SK-N-MC (cell line): ENCODE data around the gene SLC20A1.

Experiments used
- EZH2 ChIP-seq: fragments of 200-600 bp; sonication (generic); IDR thresholded peaks from one replicate; pipeline ENCODE4 v1.6.1; 2017; ENCODE audit warnings: antibody characterized with exemption
- FOXP2 ChIP-seq: optimal IDR thresholded peaks from 2 replicates; pipeline ENCODE3; 2011; ENCODE audit warnings: mild to moderate bottlenecking, moderate library complexity; ENCODE audit not compliant: insufficient read depth; ENCODE audit errors: extremely low read length, control extremely low read depth
- POLR2AphosphoS5 ChIP-seq: IDR thresholded peaks from 2 replicates; pipeline ENCODE4 v1.6.1; 2012; ENCODE audit warnings: mild to moderate bottlenecking, low read depth, low read length, borderline replicate concordance

DNA sequence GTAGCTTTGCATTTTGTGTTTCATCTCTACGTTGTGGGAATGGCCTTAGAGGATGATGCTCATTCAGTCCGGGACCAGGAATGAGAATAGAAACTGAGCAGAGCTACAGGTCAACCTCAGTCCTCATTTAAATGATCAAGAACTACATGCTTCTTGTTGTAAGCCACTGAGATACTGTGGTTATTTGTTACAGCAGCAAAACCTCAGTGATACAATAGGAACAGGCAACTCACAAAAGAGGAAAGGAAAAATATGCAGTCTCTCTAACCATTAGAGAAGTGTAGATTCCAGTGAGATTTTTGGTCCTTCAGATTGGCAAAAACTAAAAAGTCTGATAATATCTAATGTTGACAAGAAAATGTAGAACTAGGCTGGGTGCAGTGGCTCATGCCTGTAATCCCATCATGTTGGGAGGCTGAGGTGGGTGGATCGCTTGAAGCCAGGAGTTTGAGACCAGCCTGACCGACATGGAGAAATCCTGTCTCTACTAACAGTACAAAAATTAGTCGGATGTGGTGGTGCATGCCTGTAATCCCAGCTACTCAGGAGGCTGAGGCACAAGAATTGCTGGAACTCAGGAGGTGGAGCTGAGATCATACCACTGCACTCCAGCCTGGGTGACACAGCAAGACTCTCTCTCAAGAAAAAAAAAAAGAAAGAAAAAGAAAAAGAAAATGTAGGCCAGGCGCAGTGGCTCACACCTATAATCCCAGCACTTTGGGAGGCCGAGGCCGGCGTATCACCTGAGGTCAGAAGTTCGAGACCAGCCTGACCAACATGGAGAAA lies 48.0 kb upstream of the SLC20A1 start:
- TF ChIP-seq EZH2 (no peak), FOXP2 (no peak), POLR2AphosphoS5 (no peak)
